GM12878 (cell line): ENCODE measurements around the gene CEND1. TPM values are rescaled to one million over a fixed set of nuclear protein-coding genes. Genes with fewer than 3 reads are reported as not detected.
A peak's percentile ranks its signal among the peaks of the same experiment; 100 is the strongest.

Source experiments
- ATAC-seq: fragments of 200-7000 bp; cut with Tn5 transposase; 3 replicates; pipeline ENCODE4 v1.9.1; 2020; ENCODE audit warnings: mild to moderate bottlenecking, moderate library complexity
- BruUV-seq: library from RNA; stranded (reverse); fragments of 400-500 nt; replicated peaks from 2 replicates; lab custom pipeline; 2021; lab: Mats Ljungman, UMichigan
- CTCF ChIA-PET: fragments of 300-600 bp; sonication (Branson Sonifier 250); formaldehyde crosslinking; extraction: SDS; loops from one replicate; lab custom pipeline; 2021; ENCODE audit warnings: inconsistent platforms; lab: Yijun Ruan, JAX
- POLR2A ChIA-PET: fragments of 350-600 bp; formaldehyde crosslinking; extraction: SDS; loops from one replicate; lab custom pipeline; 2021; ENCODE audit warnings: inconsistent platforms; lab: Charles Lee
- RAD21 ChIA-PET: fragments of 300-600 bp; sonication (Branson Sonifier 250); formaldehyde crosslinking; loops from one replicate; lab custom pipeline; 2023; ENCODE audit warnings: antibody characterized with exemption; ENCODE audit not compliant: unreplicated experiment; lab: Charles Lee
- SMC1A ChIA-PET: fragments of 300-600 bp; sonication (Branson Sonifier 250); formaldehyde crosslinking; loops from one replicate; lab custom pipeline; 2023; ENCODE audit not compliant: unreplicated experiment, uncharacterized antibody; lab: Charles Lee
- DNase-seq: peaks from one replicate; pipeline ENCODE4 v3.0.0-alpha.2; 2011; ENCODE audit warnings: low read depth, low spot score
- FAIRE-seq: peaks from 3 replicates; lab custom pipeline; 2011; peaks lifted over from hg19 to GRCh38; lab: Jason Lieb, UNC
- H2AFZ ChIP-seq: 2 replicates; pipeline ENCODE4 v1.6.0; 2011; ENCODE audit warnings: low read depth, low read length, control low read depth; ENCODE audit not compliant: control insufficient read depth
- H3K27ac ChIP-seq: 2 replicates; pipeline ENCODE4 v1.5.1; 2011; ENCODE audit warnings: control low read depth; ENCODE audit not compliant: control insufficient read depth, insufficient read depth
- H3K27me3 ChIP-seq, 2 experiments: replicated peaks in 1 of 2; 2 replicates each; pipeline versions ENCODE4 v1.6.0 to v1.6.1; 2011; ENCODE audit warnings: low read length in 1 of 2; ENCODE audit not compliant: control insufficient read depth in 2 of 2, insufficient read depth in 2 of 2
- H3K36me3 ChIP-seq, 2 experiments: 2 replicates each; pipeline ENCODE4 v1.5.1; 2011; ENCODE audit warnings: low read length in 1 of 2; ENCODE audit not compliant: control insufficient read depth in 2 of 2, insufficient read depth in 2 of 2
- H3K4me1 ChIP-seq: 2 replicates; pipeline ENCODE4 v1.6.1; 2011; ENCODE audit warnings: mild to moderate bottlenecking, low read length, moderate library complexity, mixed read lengths; ENCODE audit not compliant: control insufficient read depth, insufficient read depth
- H3K4me2 ChIP-seq: 2 replicates; pipeline ENCODE4 v1.6.0; 2011; ENCODE audit warnings: control low read depth; ENCODE audit not compliant: control insufficient read depth, insufficient read depth
- H3K4me3 ChIP-seq: fragments of 200-600 bp; sonication (generic); 2 replicates; pipeline ENCODE4 v1.5.1; 2016
- H3K79me2 ChIP-seq: 2 replicates; pipeline ENCODE4 v1.6.0; 2011; ENCODE audit warnings: low read length; ENCODE audit not compliant: control insufficient read depth, insufficient read depth
- H3K9ac ChIP-seq: 2 replicates; pipeline ENCODE4 v1.8.0; 2011; ENCODE audit warnings: low read length, control low read depth, mixed read lengths; ENCODE audit not compliant: control insufficient read depth, insufficient read depth
- H3K9me3 ChIP-seq: replicated peaks from 3 replicates; pipeline ENCODE4 v1.5.1; 2011; ENCODE audit warnings: mild to moderate bottlenecking, low read length; ENCODE audit not compliant: control insufficient read depth, insufficient read depth
- H4K20me1 ChIP-seq: 2 replicates; pipeline ENCODE4 v1.6.0; 2011; ENCODE audit not compliant: control insufficient read depth, insufficient read depth
- ATF7 ChIP-seq: fragments of 450-650 bp; IDR thresholded peaks from 2 replicates; pipeline ENCODE4 v1.6.1; 2016; ENCODE audit warnings: low read depth, mild to moderate bottlenecking
- CHD1 ChIP-seq: IDR thresholded peaks from 2 replicates; pipeline ENCODE4 v1.6.1; 2012; ENCODE audit warnings: low read depth, low read length, improper control_type of control experiment
- E4F1 ChIP-seq: fragments of 450-650 bp; IDR thresholded peaks from 2 replicates; pipeline ENCODE4 v1.6.1; 2018; ENCODE audit warnings: borderline replicate concordance, mild to moderate bottlenecking; ENCODE audit not compliant: partially characterized antibody
- EZH2 ChIP-seq: IDR thresholded peaks from 2 replicates; pipeline ENCODE4 v1.6.1; 2012; ENCODE audit warnings: low read depth, mild to moderate bottlenecking, control low read depth, inconsistent platforms, low read length, borderline replicate concordance; ENCODE audit not compliant: control insufficient read depth
- FOS ChIP-seq: IDR thresholded peaks from 3 replicates; pipeline ENCODE4 v1.6.1; 2011; ENCODE audit warnings: borderline replicate concordance; ENCODE audit not compliant: insufficient read length; ENCODE audit errors: extremely low read depth
- IRF4 ChIP-seq: IDR thresholded peaks from 2 replicates; pipeline ENCODE4 v1.6.1; 2011; ENCODE audit warnings: low read depth, low read length
- JUND ChIP-seq: IDR thresholded peaks from 2 replicates; pipeline ENCODE4 v1.6.1; 2012; ENCODE audit warnings: low read depth, mild to moderate bottlenecking, low read length, improper control_type of control experiment, moderate library complexity
- MXI1 ChIP-seq: fragments of 150-350 bp; IDR thresholded peaks from 2 replicates; pipeline ENCODE4 v1.6.1; 2011; ENCODE audit warnings: low read depth, mild to moderate bottlenecking, inconsistent platforms, low read length, improper control_type of control experiment
- NKRF ChIP-seq: fragments of 450-650 bp; conservative IDR thresholded peaks from 2 replicates; pipeline ENCODE4 v1.6.1; 2017; ENCODE audit warnings: mild to moderate bottlenecking, moderate library complexity
- NR2C1 ChIP-seq: fragments of 450-650 bp; IDR thresholded peaks from 2 replicates; pipeline ENCODE4 v1.6.1; 2017; ENCODE audit warnings: antibody characterized with exemption, mild to moderate bottlenecking, moderate library complexity
- NRF1 ChIP-seq: conservative IDR thresholded peaks from 2 replicates; pipeline ENCODE4 v1.6.1; 2011; ENCODE audit warnings: mild to moderate bottlenecking, low read depth, low read length, improper control_type of control experiment
- PKNOX1 ChIP-seq: fragments of 450-650 bp; IDR thresholded peaks from 2 replicates; pipeline ENCODE4 v1.6.1; 2016; ENCODE audit warnings: mild to moderate bottlenecking
- POLR2AphosphoS2 ChIP-seq: IDR thresholded peaks from 2 replicates; pipeline ENCODE4 v1.6.1; 2011; ENCODE audit warnings: low read depth, mild to moderate bottlenecking, low read length, improper control_type of control experiment, moderate library complexity
- RB1 ChIP-seq: fragments of 450-650 bp; formaldehyde crosslinking; IDR thresholded peaks from 2 replicates; pipeline ENCODE4 v1.6.1; 2017; ENCODE audit warnings: mild to moderate bottlenecking, borderline replicate concordance
- RBBP5 ChIP-seq: fragments of 200-600 bp; sonication (generic); conservative IDR thresholded peaks from 2 replicates; pipeline ENCODE4 v1.6.1; 2016
- SREBF1 ChIP-seq: IDR thresholded peaks from 2 replicates; pipeline ENCODE4 v1.6.1; 2012; ENCODE audit warnings: mild to moderate bottlenecking, low read length
- ZBED1 ChIP-seq: IDR thresholded peaks from 2 replicates; pipeline ENCODE4 v1.6.1; 2016; ENCODE audit warnings: borderline replicate concordance
- WGBS: methylation state at CpG from one replicate; pipeline ENCODE4 v1.1.6; 2016; ENCODE audit warnings: low lambda C conversion rate; ENCODE audit not compliant: insufficient replicate concordance, insufficient coverage; ENCODE audit errors: missing lambda C conversion rate; 5-methylcytosine and 5-hydroxymethylcytosine counted together
- in situ Hi-C: fragments of 300-500 bp; cut with MboI; formaldehyde crosslinking; loops from 9 replicates; pipeline ENCODE4 v1.14.3; 2018; ENCODE audit warnings: mixed read lengths
- intact Hi-C: fragments of 100-400 bp; cut with micrococcal nuclease; formaldehyde crosslinking; loops from one replicate; pipeline ENCODE4 v1.14.2; 2022; ENCODE audit not compliant: unreplicated experiment
- polyA plus RNA-seq, 11 experiments: library from polyadenylated mRNA; depleted of rRNA in 4 of 11; unstranded in 6 of 11; stranded (reverse) in 5 of 11; fragments of >200 nt; fragmentation: Nextera tagmentation in 4 of 11; fragmentation: Illumina TruSeq in 1 of 11; extraction: Ambion mirVana in 4 of 11; extraction: Trizol in 1 of 11; gene quantifications; 1 replicate in 1 of 11; 2 replicates in 10 of 11; pipeline versions ENCODE4 v1.2.1 to v1.2.3, GENCODE V29; 2011 to 2016; ENCODE audit warnings: inconsistent platforms in 2 of 11, missing spikeins in 2 of 11, low read depth in 1 of 11
- total RNA-seq, 4 experiments: library from RNA; depleted of rRNA in 3 of 4; stranded (reverse); fragments of >200 nt in 3 of 4; fragmentation: Illumina TruSeq in 1 of 4; extraction: Trizol in 1 of 4; gene quantifications; 2 replicates each; pipeline versions ENCODE4 v1.2.1 to v1.2.3, GENCODE V29; 2013 to 2021

Gene CEND1
- total and polyA plus RNA-seq, 10 of the 15 experiments (the other 5 are each of a cell fraction or from before 2014, with no cell fraction given): 0.31 to 13.6 (median 7.2) TPM; not detected in 1

GRCh38 chr11:810040-810567 is 20.2 kb upstream of the CEND1 start:
- H3K27me3 ChIP-seq: no peaks in the 10 kb centered on the region
- SMC1A ChIA-PET: interaction anchor here (1.3 to 1.9 kb wide), 2 partner anchors 9 to 10 kb away, joined by 4 to 5 read pairs; partner anchors contain the start of gene PNPLA2
- H3K9me3 ChIP-seq: no peaks in the 10 kb centered on the region
- peaks cover 8 to 26% of the 10 kb centered on the region in 2 experiments; a peak in 3 of 4 replicates for H3K36me3 ChIP-seq
- H3K9ac ChIP-seq: peak overlapping the region; percentile 98
- DNase-seq: no peak
- in situ Hi-C loops (loop anchor here (25.0 kb wide), 1 partner anchor 1577 kb away; the partner anchor contains the start of gene CD81), intact Hi-C loops (no loop called here)
- H4K20me1 ChIP-seq: peaks cover 8% of the 10 kb centered on the region; the same call in 1 of the 2 replicates
- RAD21 ChIA-PET: interaction anchor here (0.7 to 1.7 kb wide), 4 partner anchors 9 to 33 kb away, joined by 3 to 13 read pairs (median 6); partner anchors contain the start of genes PNPLA2 and TSPAN4
- FAIRE-seq: no peak
- H3K4me3 ChIP-seq: peak overlapping the region; percentile 98
- WGBS: 2% methylated on average over 49 of the region's 55 CpGs
- peak overlapping the region; percentile 99 for H3K27ac ChIP-seq
- TSS peak; percentile 79 for BruUV-seq
- H3K4me2 ChIP-seq: peak overlapping the region; percentile 78
- POLR2A ChIA-PET: interaction anchor here (0.7 to 3.3 kb wide), 8 partner anchors 9 to 235 kb away, joined by 4 to 32 read pairs (median 6); partner anchors contain the start of genes DEAF1, PNPLA2, TMEM80 and TSPAN4
- CTCF ChIA-PET: interaction anchor here (1.2 to 1.3 kb wide), 2 partner anchors 9 to 34 kb away, joined by 3 to 4 read pairs; no protein-coding TSS in a partner anchor
- H3K4me1 ChIP-seq: peaks cover 7% of the 10 kb centered on the region; the same call in 1 of the 2 replicates
- ATAC-seq: peak; percentile 9
- H2AFZ ChIP-seq: peak overlapping the region; percentile 100; the same call in 1 of the 2 replicates
- H3K79me2 ChIP-seq: peaks cover 38% of the 10 kb centered on the region
- TF ChIP-seq NKRF: peak; percentile 73
- no peak for TF ChIP-seq EZH2
- TF ChIP-seq NR2C1: no peak
- no peak for TF ChIP-seq POLR2AphosphoS2
- TF ChIP-seq FOS: no peak
- TF ChIP-seq NRF1: no peak
- no peak for TF ChIP-seq ATF7
- no peak for TF ChIP-seq SREBF1
- no peak for TF ChIP-seq ZBED1
- TF ChIP-seq CHD1: no peak
- TF ChIP-seq RB1: no peak
- no peak for TF ChIP-seq JUND
- no peak for TF ChIP-seq E4F1
- no peak for TF ChIP-seq PKNOX1
- TF ChIP-seq RBBP5: 0 out of 2 replicates have a peak, but pooled peaks have one; percentile 40
- no peak for TF ChIP-seq IRF4
- no peak for TF ChIP-seq MXI1
